GM23338 (cell line): ENCODE results near the gene GJB3.

Experiments used
- CREB1 ChIP-seq: fragments of 250-450 bp; sonication (Bioruptor Pico); IDR thresholded peaks from 2 replicates; pipeline ENCODE4 v1.5.0; 2020; ENCODE audit warnings: low read depth, mild to moderate bottlenecking, moderate library complexity
- EZH2 ChIP-seq: fragments of 200-600 bp; sonication (generic); IDR thresholded peaks from one replicate; pipeline ENCODE4 v1.8.0; 2017; ENCODE audit warnings: antibody characterized with exemption, mild to moderate bottlenecking, low read depth; ENCODE audit not compliant: unreplicated experiment
- EZH2phosphoT487 ChIP-seq: fragments of 200-600 bp; sonication (generic); IDR thresholded peaks from one replicate; pipeline ENCODE4 v1.8.1; 2018; ENCODE audit warnings: antibody characterized with exemption; ENCODE audit not compliant: unreplicated experiment
- JUNB ChIP-seq: IDR thresholded peaks from one replicate; pipeline ENCODE4 v1.6.1; 2016; ENCODE audit warnings: antibody characterized with exemption; ENCODE audit not compliant: unreplicated experiment
- NANOG ChIP-seq: IDR thresholded peaks from 2 replicates; pipeline ENCODE4 v1.6.1; 2016; ENCODE audit warnings: antibody characterized with exemption, borderline replicate concordance
- POLR2AphosphoS5 ChIP-seq: IDR thresholded peaks from 2 replicates; pipeline ENCODE4 v1.6.1; 2016; ENCODE audit warnings: antibody characterized with exemption, low read depth
- STAT1 ChIP-seq: IDR thresholded peaks from one replicate; pipeline ENCODE4 v1.6.1; 2016; ENCODE audit warnings: antibody characterized with exemption; ENCODE audit not compliant: unreplicated experiment
- ZNF114 ChIP-seq: fragments of 250-450 bp; sonication (Bioruptor Pico); IDR thresholded peaks from 2 replicates; pipeline ENCODE4 v1.5.0; 2020; ENCODE audit warnings: mild to moderate bottlenecking, moderate library complexity
- TF ChIP-seq, protein P1 (sequence below), 2 experiments: fragments of 200-600 bp in 1 of 2; sonication (generic) in 1 of 2; conservative IDR thresholded peaks; 2 replicates each; pipeline versions ENCODE4 v1.5.1 to v1.6.1; 2016 to 2017; ENCODE audit warnings: antibody characterized with exemption in 2 of 2, low read depth in 2 of 2, mild to moderate bottlenecking in 2 of 2, moderate library complexity in 1 of 2
- TF ChIP-seq, protein P2 (sequence below): IDR thresholded peaks from one replicate; pipeline ENCODE4 v1.6.1; 2018; ENCODE audit warnings: antibody characterized with exemption; ENCODE audit not compliant: unreplicated experiment
- TF ChIP-seq, protein P3 (sequence below): IDR thresholded peaks from 2 replicates; pipeline ENCODE4 v1.6.1; 2016; ENCODE audit warnings: antibody characterized with exemption

DNA sequence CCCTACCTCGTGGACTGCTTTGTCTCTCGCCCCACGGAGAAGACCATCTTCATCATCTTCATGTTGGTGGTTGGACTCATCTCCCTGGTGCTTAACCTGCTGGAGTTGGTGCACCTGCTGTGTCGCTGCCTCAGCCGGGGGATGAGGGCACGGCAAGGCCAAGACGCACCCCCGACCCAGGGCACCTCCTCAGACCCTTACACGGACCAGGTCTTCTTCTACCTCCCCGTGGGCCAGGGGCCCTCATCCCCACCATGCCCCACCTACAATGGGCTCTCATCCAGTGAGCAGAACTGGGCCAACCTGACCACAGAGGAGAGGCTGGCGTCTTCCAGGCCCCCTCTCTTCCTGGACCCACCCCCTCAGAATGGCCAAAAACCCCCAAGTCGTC is 13.8 kb downstream of the GJB3 start:
- TF ChIP-seq, protein P1, sequence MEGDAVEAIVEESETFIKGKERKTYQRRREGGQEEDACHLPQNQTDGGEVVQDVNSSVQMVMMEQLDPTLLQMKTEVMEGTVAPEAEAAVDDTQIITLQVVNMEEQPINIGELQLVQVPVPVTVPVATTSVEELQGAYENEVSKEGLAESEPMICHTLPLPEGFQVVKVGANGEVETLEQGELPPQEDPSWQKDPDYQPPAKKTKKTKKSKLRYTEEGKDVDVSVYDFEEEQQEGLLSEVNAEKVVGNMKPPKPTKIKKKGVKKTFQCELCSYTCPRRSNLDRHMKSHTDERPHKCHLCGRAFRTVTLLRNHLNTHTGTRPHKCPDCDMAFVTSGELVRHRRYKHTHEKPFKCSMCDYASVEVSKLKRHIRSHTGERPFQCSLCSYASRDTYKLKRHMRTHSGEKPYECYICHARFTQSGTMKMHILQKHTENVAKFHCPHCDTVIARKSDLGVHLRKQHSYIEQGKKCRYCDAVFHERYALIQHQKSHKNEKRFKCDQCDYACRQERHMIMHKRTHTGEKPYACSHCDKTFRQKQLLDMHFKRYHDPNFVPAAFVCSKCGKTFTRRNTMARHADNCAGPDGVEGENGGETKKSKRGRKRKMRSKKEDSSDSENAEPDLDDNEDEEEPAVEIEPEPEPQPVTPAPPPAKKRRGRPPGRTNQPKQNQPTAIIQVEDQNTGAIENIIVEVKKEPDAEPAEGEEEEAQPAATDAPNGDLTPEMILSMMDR (conservative IDR thresholded peaks at IDR 0.05; ENCODE audit: low read depth in 2 of 2): no peak
- TF ChIP-seq EZH2 (no peak), POLR2AphosphoS5 (no peak), CREB1 (CRISPR knock-in tag) (no peak), ZNF114 (CRISPR knock-in tag) (no peak), EZH2phosphoT487 (no peak), STAT1 (no peak), JUNB (no peak), NANOG (no peak)
- TF ChIP-seq, protein P2, sequence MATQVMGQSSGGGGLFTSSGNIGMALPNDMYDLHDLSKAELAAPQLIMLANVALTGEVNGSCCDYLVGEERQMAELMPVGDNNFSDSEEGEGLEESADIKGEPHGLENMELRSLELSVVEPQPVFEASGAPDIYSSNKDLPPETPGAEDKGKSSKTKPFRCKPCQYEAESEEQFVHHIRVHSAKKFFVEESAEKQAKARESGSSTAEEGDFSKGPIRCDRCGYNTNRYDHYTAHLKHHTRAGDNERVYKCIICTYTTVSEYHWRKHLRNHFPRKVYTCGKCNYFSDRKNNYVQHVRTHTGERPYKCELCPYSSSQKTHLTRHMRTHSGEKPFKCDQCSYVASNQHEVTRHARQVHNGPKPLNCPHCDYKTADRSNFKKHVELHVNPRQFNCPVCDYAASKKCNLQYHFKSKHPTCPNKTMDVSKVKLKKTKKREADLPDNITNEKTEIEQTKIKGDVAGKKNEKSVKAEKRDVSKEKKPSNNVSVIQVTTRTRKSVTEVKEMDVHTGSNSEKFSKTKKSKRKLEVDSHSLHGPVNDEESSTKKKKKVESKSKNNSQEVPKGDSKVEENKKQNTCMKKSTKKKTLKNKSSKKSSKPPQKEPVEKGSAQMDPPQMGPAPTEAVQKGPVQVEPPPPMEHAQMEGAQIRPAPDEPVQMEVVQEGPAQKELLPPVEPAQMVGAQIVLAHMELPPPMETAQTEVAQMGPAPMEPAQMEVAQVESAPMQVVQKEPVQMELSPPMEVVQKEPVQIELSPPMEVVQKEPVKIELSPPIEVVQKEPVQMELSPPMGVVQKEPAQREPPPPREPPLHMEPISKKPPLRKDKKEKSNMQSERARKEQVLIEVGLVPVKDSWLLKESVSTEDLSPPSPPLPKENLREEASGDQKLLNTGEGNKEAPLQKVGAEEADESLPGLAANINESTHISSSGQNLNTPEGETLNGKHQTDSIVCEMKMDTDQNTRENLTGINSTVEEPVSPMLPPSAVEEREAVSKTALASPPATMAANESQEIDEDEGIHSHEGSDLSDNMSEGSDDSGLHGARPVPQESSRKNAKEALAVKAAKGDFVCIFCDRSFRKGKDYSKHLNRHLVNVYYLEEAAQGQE: no peak
- TF ChIP-seq, protein P3, sequence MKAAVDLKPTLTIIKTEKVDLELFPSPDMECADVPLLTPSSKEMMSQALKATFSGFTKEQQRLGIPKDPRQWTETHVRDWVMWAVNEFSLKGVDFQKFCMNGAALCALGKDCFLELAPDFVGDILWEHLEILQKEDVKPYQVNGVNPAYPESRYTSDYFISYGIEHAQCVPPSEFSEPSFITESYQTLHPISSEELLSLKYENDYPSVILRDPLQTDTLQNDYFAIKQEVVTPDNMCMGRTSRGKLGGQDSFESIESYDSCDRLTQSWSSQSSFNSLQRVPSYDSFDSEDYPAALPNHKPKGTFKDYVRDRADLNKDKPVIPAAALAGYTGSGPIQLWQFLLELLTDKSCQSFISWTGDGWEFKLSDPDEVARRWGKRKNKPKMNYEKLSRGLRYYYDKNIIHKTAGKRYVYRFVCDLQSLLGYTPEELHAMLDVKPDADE: no peak
